Natural killer cell (primary cell): ENCODE measurements around the gene GPR137B. TPM values are rescaled to one million over a fixed set of nuclear protein-coding genes. Genes with fewer than 3 reads are reported as not detected.

ENCODE experiments used
- ATAC-seq, 3 donors: fragments of 150-1000 bp in 2 of 3; fragments of 200-7000 bp in 1 of 3; cut with Tn5 transposase; 1 replicate in 1 of 3; 2 replicates in 2 of 3; pipeline ENCODE4 v1.10.0; 2021; ENCODE audit warnings: mild to moderate bottlenecking in 2 of 3, moderate library complexity in 2 of 3
- DNase-seq, 2 donors: peaks; one replicate each; pipeline versions ENCODE4 v3.0.0 to v3.0.0-alpha.2; 2013 to 2021; ENCODE audit warnings: mixed read lengths in 1 of 2
- H3K27ac ChIP-seq: one replicate; pipeline ENCODE4 v1.5.1; 2013; ENCODE audit warnings: mild to moderate bottlenecking, low read length
- H3K27me3 ChIP-seq: one replicate; pipeline ENCODE4 v1.6.1; 2013; ENCODE audit warnings: low read length; ENCODE audit not compliant: control insufficient read depth, insufficient read depth
- H3K36me3 ChIP-seq: one replicate; pipeline ENCODE4 v1.6.1; 2013; ENCODE audit warnings: low read length; ENCODE audit not compliant: control insufficient read depth, insufficient read depth
- H3K4me1 ChIP-seq: one replicate; pipeline ENCODE4 v1.6.1; 2013; ENCODE audit warnings: low read length; ENCODE audit not compliant: control insufficient read depth, insufficient read depth
- H3K4me3 ChIP-seq: one replicate; pipeline ENCODE4 v1.5.1; 2013; ENCODE audit warnings: low read length
- H3K9me3 ChIP-seq: one replicate; pipeline ENCODE4 v1.6.1; 2013; ENCODE audit warnings: low read length; ENCODE audit not compliant: control insufficient read depth, insufficient read depth
- H3K27ac Mint-ChIP-seq, 2 donors: one replicate each; pipeline ENCODE4 v1.8.0; 2022; ENCODE audit warnings: mild to moderate bottlenecking in 2 of 2, mixed read lengths in 2 of 2, moderate library complexity in 1 of 2
- H3K27me3 Mint-ChIP-seq, 2 donors: one replicate each; pipeline ENCODE4 v1.8.0; 2022; ENCODE audit warnings: low read depth in 2 of 2, mixed read lengths in 2 of 2
- H3K36me3 Mint-ChIP-seq: one replicate; pipeline ENCODE4 v1.8.0; 2022; ENCODE audit warnings: mixed read lengths
- H3K4me1 Mint-ChIP-seq, 2 donors: one replicate each; pipeline ENCODE4 v1.8.0; 2022; ENCODE audit warnings: mixed read lengths in 2 of 2
- H3K4me3 Mint-ChIP-seq: one replicate; pipeline ENCODE4 v1.8.0; 2022; ENCODE audit warnings: mild to moderate bottlenecking, moderate library complexity, mixed read lengths
- H3K9me3 Mint-ChIP-seq, 2 donors: one replicate each; pipeline ENCODE4 v1.8.0; 2022; ENCODE audit warnings: mixed read lengths in 2 of 2
- CTCF ChIP-seq: fragments of 200-600 bp; IDR thresholded peaks from one replicate; pipeline ENCODE4 v1.8.0; 2022; ENCODE audit warnings: antibody characterized with exemption
- WGBS: methylation state at CpG from one replicate; pipeline ENCODE4 v1.1.7; 2013; ENCODE audit warnings: missing lambda C conversion rate; ENCODE audit not compliant: insufficient coverage; 5-methylcytosine and 5-hydroxymethylcytosine counted together
- intact Hi-C: fragments of 100-400 bp; cut with micrococcal nuclease; formaldehyde crosslinking; loops from one replicate; pipeline ENCODE4 v1.14.2; 2022
- total RNA-seq, 4 donors: library from RNA; stranded (reverse); fragments of 120-200 nt in 1 of 4; gene quantifications; one replicate each; pipeline versions ENCODE4 v1.2.3 to v1.2.4, GENCODE V29; 2013 to 2022

The GPR137B gene
- total RNA-seq, 3 donors from 2014 or later (not counting 1 experiment from before 2014, with no cell fraction given): 13.3 to 13.8 (median 13.5) TPM

DNA sequence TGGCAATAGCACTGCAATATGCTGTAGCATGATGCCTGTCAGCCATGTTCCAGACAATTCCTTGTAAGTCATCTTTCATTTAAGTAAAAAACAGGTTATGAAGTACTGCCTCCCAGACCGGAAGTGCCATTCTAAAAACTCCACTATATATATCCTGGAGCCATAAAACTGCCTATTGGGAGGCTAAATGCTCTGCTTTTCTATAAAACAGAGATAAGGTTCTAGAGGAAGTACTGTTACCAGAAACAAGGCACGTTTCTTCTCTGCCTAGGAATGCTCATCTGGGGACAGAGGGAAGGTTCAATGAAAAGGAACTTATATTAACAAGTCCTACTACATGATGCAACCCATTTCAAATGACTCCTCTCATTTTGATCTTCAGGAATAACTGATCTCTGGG is 66.8 kb downstream of the GPR137B start:
- peaks cover 5% of the 10 kb centered on the region for H3K36me3 ChIP-seq
- no peak for TF ChIP-seq CTCF
- no peak overlapping the region for H3K27ac ChIP-seq
- Mint-ChIP-seq H3K27ac (no peak overlapping the region), H3K4me1 (peaks cover 0 to 4% of the 10 kb centered on the region in 2 donors), H3K4me3 (no peak overlapping the region), H3K9me3 (no peaks in the 10 kb centered on the region), H3K27me3 (no peaks in the 10 kb centered on the region), H3K36me3 (peaks cover 5% of the 10 kb centered on the region)
- no peaks in the 10 kb centered on the region for H3K9me3 ChIP-seq
- no peak overlapping the region for H3K4me3 ChIP-seq
- no peaks in the 10 kb centered on the region for H3K27me3 ChIP-seq
- no peaks in the 10 kb centered on the region for H3K4me1 ChIP-seq
- 90% methylated on average over 2 of the region's 2 CpGs for WGBS
- ATAC-seq: no peak
- no peak for DNase-seq
- intact Hi-C loops: no loop called here

- no peaks in the 10 kb centered on the region for H3K27me3 Mint-ChIP-seq
- no peak for DNase-seq
- no peaks in the 10 kb centered on the region for H3K27me3 ChIP-seq
- H3K4me3 ChIP-seq: no peak overlapping the region
- H3K27ac Mint-ChIP-seq: no peak overlapping the region
- intact Hi-C loops: no loop called here
- no peaks in the 10 kb centered on the region for H3K36me3 Mint-ChIP-seq
- no peak overlapping the region for H3K27ac ChIP-seq
- H3K4me1 ChIP-seq: no peaks in the 10 kb centered on the region
- H3K4me1 Mint-ChIP-seq: no peaks in the 10 kb centered on the region
- TF ChIP-seq CTCF: no peak
- no peaks in the 10 kb centered on the region for H3K9me3 Mint-ChIP-seq
- no peak for ATAC-seq
- no peaks in the 10 kb centered on the region for H3K9me3 ChIP-seq
- H3K36me3 ChIP-seq: peaks cover 7% of the 10 kb centered on the region
- H3K4me3 Mint-ChIP-seq: no peak overlapping the region
These were observed 67.4 kb downstream of the GPR137B start for GRCh38 chr1:236209713-236210112.

DNA sequence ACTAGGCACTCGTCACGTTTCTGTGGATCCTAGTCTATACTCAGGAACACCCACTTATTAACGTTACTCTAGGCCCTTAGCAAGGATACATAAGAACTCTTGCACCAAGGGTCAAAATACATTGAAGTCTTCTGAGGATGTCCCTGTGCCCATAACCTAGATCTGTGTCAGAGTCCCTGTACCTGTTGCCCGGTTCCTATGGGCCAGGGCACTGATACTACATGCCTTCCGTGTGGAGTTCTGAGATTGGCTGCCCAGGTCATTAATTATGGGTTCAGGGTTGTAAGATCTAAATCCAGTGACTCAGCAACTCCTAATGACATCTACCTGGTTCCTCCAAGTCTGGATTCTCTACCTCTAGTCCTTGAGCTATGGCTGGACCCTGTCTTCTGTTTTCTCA is 69.5 kb downstream of the GPR137B start:
- peaks cover 10% of the 10 kb centered on the region for H3K36me3 Mint-ChIP-seq
- Histone ChIP-seq H3K27ac (no peak overlapping the region), H3K9me3 (no peaks in the 10 kb centered on the region), H3K36me3 (peaks cover 11% of the 10 kb centered on the region), H3K4me3 (no peak overlapping the region), H3K4me1 (no peaks in the 10 kb centered on the region), H3K27me3 (no peaks in the 10 kb centered on the region)
- DNase-seq (no peak), ATAC-seq (no peak)
- intact Hi-C loops: no loop called here
- TF ChIP-seq CTCF: no peak
- H3K4me3 Mint-ChIP-seq: no peak overlapping the region
- WGBS: 100% methylated on average over 5 of the region's 5 CpGs
- H3K27me3 Mint-ChIP-seq: no peaks in the 10 kb centered on the region
- no peaks in the 10 kb centered on the region for H3K9me3 Mint-ChIP-seq
- no peak overlapping the region for H3K27ac Mint-ChIP-seq
- no peaks in the 10 kb centered on the region for H3K4me1 Mint-ChIP-seq

DNA sequence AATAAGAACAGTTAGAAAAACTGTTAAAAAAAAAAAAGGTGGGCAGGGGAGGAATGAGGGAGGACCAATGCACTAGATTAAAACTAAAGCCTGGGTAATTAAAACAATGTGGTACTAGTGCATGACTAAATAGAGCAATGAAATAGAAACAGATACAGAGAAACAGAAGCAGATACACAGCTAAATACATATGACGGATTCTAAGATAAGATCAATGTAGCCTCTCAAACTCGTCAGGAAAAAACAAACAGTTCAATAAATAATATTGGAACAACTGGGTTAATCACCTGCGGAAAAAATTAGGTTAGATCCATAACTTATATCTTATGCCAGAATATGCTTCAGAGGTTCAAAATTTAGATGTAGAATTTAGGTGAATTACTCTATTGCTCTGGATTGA is 71.2 kb downstream of the GPR137B start:
- H3K4me1 ChIP-seq: no peaks in the 10 kb centered on the region
- H3K9me3 ChIP-seq: no peaks in the 10 kb centered on the region
- intact Hi-C loops: no loop called here
- DNase-seq: no peak
- TF ChIP-seq CTCF: no peak
- no peaks in the 10 kb centered on the region for H3K4me1 Mint-ChIP-seq
- no peaks in the 10 kb centered on the region for H3K9me3 Mint-ChIP-seq
- H3K36me3 ChIP-seq: peaks cover 16% of the 10 kb centered on the region
- peaks cover 10% of the 10 kb centered on the region for H3K36me3 Mint-ChIP-seq
- no peaks in the 10 kb centered on the region for H3K27me3 ChIP-seq
- no peak overlapping the region for H3K27ac ChIP-seq
- WGBS: no CpG with 5 or more reads among the region's 3 CpGs
- no peaks in the 10 kb centered on the region for H3K27me3 Mint-ChIP-seq
- H3K4me3 ChIP-seq: no peak overlapping the region
- H3K4me3 Mint-ChIP-seq: no peak overlapping the region
- no peak overlapping the region for H3K27ac Mint-ChIP-seq
- ATAC-seq: no peak
